RWPE1 (cell line): ENCODE measurements around the gene NT5C3B.

Source experiments
- CTCF ChIA-PET: fragments of 350-600 bp; sonication (Branson Sonifier 250); formaldehyde crosslinking; extraction: SDS; loops from one replicate; lab custom pipeline; 2021; lab: Yijun Ruan, JAX
- POLR2A ChIA-PET: fragments of 400-600 bp; formaldehyde crosslinking; extraction: SDS; loops from one replicate; lab custom pipeline; 2020; ENCODE audit warnings: antibody characterized with exemption; ENCODE audit not compliant: low non-redundant PET; lab: Yijun Ruan, JAX
- DNase-seq: peaks from one replicate; pipeline ENCODE4 v3.0.0; 2012; ENCODE audit warnings: low spot score
- H3K27ac ChIP-seq: fragments of 450-650 bp; 2 replicates; pipeline ENCODE4 v1.5.1; 2017
- CTCF ChIP-seq: fragments of 450-650 bp; conservative IDR thresholded peaks from 2 replicates; pipeline ENCODE4 v1.5.1; 2017; ENCODE audit warnings: low read depth, mild to moderate bottlenecking

The NT5C3B gene

DNA sequence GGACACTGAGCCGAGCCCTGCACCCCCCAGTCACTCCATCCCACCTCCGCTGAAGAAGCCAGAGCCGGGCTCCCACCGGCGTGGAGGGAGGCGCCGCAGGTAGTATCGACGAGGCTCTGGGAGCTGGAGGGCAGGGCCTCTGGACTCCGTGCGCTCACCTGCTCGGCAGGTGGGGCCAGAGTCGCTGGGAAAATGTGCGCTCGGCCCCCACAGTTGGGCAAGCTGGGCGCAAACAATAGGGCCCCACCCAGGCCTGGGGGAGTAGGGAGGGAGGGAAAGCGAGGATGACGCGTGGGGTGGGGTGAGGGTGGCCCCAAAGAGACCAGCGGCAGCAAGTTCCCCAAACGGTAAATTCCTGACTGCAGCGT, 50.2 kb downstream of the NT5C3B start:
- H3K27ac ChIP-seq: peak overlapping the region; percentile 97
- ChIA-PET CTCF (interaction anchor here (0.7 to 2.9 kb wide), 11 partner anchors 8 to 44 kb away, joined by 3 to 51 read pairs (median 4); partner anchors contain the start of gene P3H4), POLR2A (interaction anchor here (0.9 to 4.1 kb wide), 5 partner anchors 8 to 24 kb away, joined by 3 to 90 read pairs (median 6); no protein-coding TSS in a partner anchor)
- DNase-seq: peak; percentile 79
- TF ChIP-seq CTCF: no peak

DNA sequence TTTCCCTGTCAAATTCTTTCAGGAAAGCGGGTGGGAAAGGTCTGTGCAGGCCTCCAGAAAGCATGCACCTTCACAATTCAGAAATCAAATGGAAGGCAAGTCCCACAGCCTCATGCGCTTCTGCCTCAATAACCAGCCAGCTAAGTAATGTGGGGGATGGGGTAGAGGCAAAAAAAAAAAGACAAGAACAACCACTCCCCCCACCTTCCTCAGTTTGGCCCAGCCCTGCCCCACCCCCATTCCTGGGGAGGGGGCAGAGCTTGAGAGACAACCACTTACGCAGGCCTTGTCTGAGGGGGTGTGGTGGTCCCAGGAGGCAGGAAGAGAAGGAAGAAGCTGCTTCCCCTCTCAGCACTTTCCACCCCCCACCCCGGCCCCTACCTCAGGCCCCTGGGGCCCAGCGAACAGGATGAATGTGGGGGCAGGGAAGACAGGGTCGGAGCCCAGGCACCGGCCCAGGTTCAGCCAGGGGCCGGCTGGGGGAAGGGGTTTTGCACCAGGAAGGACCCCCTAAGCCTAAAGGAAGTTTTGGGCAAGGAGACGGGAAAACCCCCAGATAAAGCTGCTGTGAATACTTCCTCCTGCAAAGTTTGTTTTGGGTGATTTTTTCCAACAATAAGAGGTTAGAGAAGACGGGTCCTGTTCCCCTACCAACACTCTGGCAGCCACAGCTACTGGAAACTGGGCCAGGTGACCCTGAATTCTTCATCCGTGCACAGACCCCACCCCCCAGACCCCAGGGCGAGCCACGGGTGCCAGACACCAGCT, 50.8 kb downstream of the NT5C3B start:
- ChIA-PET POLR2A (interaction anchor here (0.9 to 4.1 kb wide), 4 partner anchors 11 to 24 kb away, joined by 3 to 90 read pairs (median 6); no protein-coding TSS in a partner anchor), CTCF (interaction anchor here (0.6 to 2.9 kb wide), 9 partner anchors 8 to 43 kb away, joined by 3 to 51 read pairs (median 5); partner anchors contain the start of gene P3H4)
- TF ChIP-seq CTCF: no peak
- DNase-seq: peak; percentile 44
- peak overlapping the region; percentile 97 for H3K27ac ChIP-seq

GRCh38 chr17:41784207-41784744, 51.8 kb downstream of the NT5C3B start:
- peak overlapping the region; percentile 97 for H3K27ac ChIP-seq
- CTCF ChIA-PET: interaction anchor here (0.6 to 1.6 kb wide), 3 partner anchors 17 to 27 kb away, joined by 3 to 9 read pairs (median 4); partner anchors contain the start of gene P3H4
- no peak for TF ChIP-seq CTCF
- peak; percentile 84 for DNase-seq
- POLR2A ChIA-PET: interaction anchor here (0.5 to 4.1 kb wide), 2 partner anchors 16 to 40 kb away, joined by 6 to 90 read pairs; no protein-coding TSS in a partner anchor

GRCh38 chr17:41782142-41782541, 53.9 kb downstream of the NT5C3B start:
- POLR2A ChIA-PET: interaction anchor here (1.3 kb wide), 1 partner anchor 11 kb away, joined by 4 read pairs; no protein-coding TSS in a partner anchor
- DNase-seq: no peak
- CTCF ChIA-PET: interaction anchor here (1.6 to 2.8 kb wide), 2 partner anchors 19 to 29 kb away, joined by 5 to 10 read pairs; partner anchors contain the start of gene P3H4

DNA sequence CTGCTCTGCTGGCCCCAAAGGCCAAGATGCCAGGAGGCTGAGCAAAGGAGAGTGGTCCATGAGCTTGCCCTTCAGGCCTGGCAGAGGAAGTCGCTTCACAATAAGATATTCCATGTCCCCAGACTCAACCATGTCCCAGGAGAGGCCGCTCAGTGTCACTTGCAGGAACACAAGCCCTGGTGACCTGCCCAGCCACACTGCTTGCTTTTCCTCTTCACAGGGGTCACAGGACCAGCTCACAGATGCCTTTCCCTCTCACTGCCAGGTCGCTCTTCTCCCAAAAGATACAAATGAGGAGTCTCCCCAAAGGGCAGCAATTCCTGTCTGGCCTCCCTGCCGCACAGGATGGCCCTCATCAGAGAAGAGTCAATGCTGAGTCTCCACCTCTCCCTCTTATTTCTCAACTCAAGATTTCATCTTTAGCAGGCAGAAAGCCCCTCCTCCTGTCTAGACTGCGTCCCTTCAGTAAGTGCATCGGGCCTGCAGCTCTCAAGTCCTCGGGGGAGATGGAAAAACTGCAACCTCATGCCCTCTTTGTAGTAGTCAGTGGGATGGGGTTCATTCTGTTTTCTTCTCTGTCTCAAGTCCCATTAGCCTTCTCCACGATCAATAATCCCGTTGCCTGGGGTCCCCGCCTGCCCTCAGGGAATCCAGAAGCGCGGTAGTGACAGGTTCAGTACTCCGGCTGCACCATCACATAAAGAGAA, 54.5 kb downstream of the NT5C3B start:
- H3K27ac ChIP-seq: peak overlapping the region; percentile 97
- CTCF ChIA-PET: interaction anchor here (0.8 to 2.8 kb wide), 3 partner anchors 20 to 44 kb away, joined by 5 to 10 read pairs (median 6); partner anchors contain the start of gene P3H4
- POLR2A ChIA-PET: interaction anchor here (0.6 to 1.3 kb wide), 3 partner anchors 11 to 64 kb away, joined by 4 read pairs; no protein-coding TSS in a partner anchor
- TF ChIP-seq CTCF: no peak
- no peak for DNase-seq

More at GRCh38 chr17:41782142-41782541, 53.9 kb downstream of the NT5C3B start:
- no peak for TF ChIP-seq CTCF
- H3K27ac ChIP-seq: peak overlapping the region; percentile 97
